Adipocyte (in vitro differentiated cells): ENCODE data around the gene CAV3.

ENCODE experiments used
- DNase-seq: peaks from one replicate; pipeline ENCODE4 v3.0.0-alpha.2; 2015; ENCODE audit warnings: low read depth
- H3K27me3 ChIP-seq: replicated peaks from 2 replicates; pipeline ENCODE4 v1.7.0; 2013; ENCODE audit warnings: mild to moderate bottlenecking, low read length, moderate library complexity; ENCODE audit not compliant: control insufficient read depth, insufficient read depth
- H3K36me3 ChIP-seq: 2 replicates; pipeline ENCODE4 v1.7.0; 2013; ENCODE audit warnings: low read length, mild to moderate bottlenecking, moderate library complexity; ENCODE audit not compliant: control insufficient read depth, insufficient read depth, severe bottlenecking
- H3K4me1 ChIP-seq: 2 replicates; pipeline ENCODE4 v1.7.0; 2013; ENCODE audit warnings: mild to moderate bottlenecking, low read length, moderate library complexity; ENCODE audit not compliant: control insufficient read depth, insufficient read depth
- H3K4me3 ChIP-seq: 2 replicates; pipeline ENCODE4 v1.7.0; 2013; ENCODE audit warnings: mild to moderate bottlenecking, low read length, moderate library complexity
- H3K9ac ChIP-seq: 2 replicates; pipeline ENCODE4 v1.7.0; 2013; ENCODE audit warnings: mild to moderate bottlenecking, low read length, moderate library complexity
- H3K9me3 ChIP-seq: 2 replicates; pipeline ENCODE4 v1.7.0; 2013; ENCODE audit warnings: mild to moderate bottlenecking, low read length, moderate library complexity; ENCODE audit not compliant: control insufficient read depth

The CAV3 gene

GRCh38 chr3:8777201-8777977, 43.8 kb downstream of the CAV3 start:
- no peak for DNase-seq
- Histone ChIP-seq H3K27me3 (peaks cover 10% of the 10 kb centered on the region), H3K9ac (no peak overlapping the region), H3K9me3 (no peaks in the 10 kb centered on the region), H3K36me3 (no peaks in the 10 kb centered on the region), H3K4me3 (no peak overlapping the region), H3K4me1 (peaks cover 25% of the 10 kb centered on the region)

- H3K9me3 ChIP-seq, result no peaks in the 10 kb centered on the region
- DNase-seq, result no peak
- H3K27me3 ChIP-seq, result peaks cover 10% of the 10 kb centered on the region
- peaks cover 25% of the 10 kb centered on the region for H3K4me1 ChIP-seq
- no peaks in the 10 kb centered on the region for H3K36me3 ChIP-seq
- H3K9ac ChIP-seq, result no peak overlapping the region
- no peak overlapping the region for H3K4me3 ChIP-seq
Observed at GRCh38 chr3:8777978-8778267, 44.3 kb downstream of the CAV3 start.

- no peak for DNase-seq
- peaks cover 10% of the 10 kb centered on the region for H3K27me3 ChIP-seq
- peaks cover 25% of the 10 kb centered on the region for H3K4me1 ChIP-seq
- no peak overlapping the region for H3K4me3 ChIP-seq
- no peaks in the 10 kb centered on the region for H3K9me3 ChIP-seq
- H3K36me3 ChIP-seq, result no peaks in the 10 kb centered on the region
- no peak overlapping the region for H3K9ac ChIP-seq
Observed at GRCh38 chr3:8778475-8778874, 44.9 kb downstream of the CAV3 start.

- no peak for DNase-seq
- H3K27me3 ChIP-seq, result peaks cover 10% of the 10 kb centered on the region
Observed at GRCh38 chr3:8780279-8780678, 46.7 kb downstream of the CAV3 start.

GRCh38 chr3:8784676-8785435, 51.3 kb downstream of the CAV3 start:
- Histone ChIP-seq H3K4me1 (peaks cover 10% of the 10 kb centered on the region), H3K4me3 (no peak overlapping the region), H3K36me3 (no peaks in the 10 kb centered on the region), H3K9ac (no peak overlapping the region), H3K27me3 (no peaks in the 10 kb centered on the region), H3K9me3 (peaks cover 19% of the 10 kb centered on the region)
- peak; percentile 26 for DNase-seq

More at GRCh38 chr3:8780279-8780678, 46.7 kb downstream of the CAV3 start:
- no peaks in the 10 kb centered on the region for H3K36me3 ChIP-seq
- no peaks in the 10 kb centered on the region for H3K9me3 ChIP-seq
- H3K9ac ChIP-seq, result no peak overlapping the region
- H3K4me3 ChIP-seq, result no peak overlapping the region
- H3K4me1 ChIP-seq, result peaks cover 18% of the 10 kb centered on the region

- H3K4me3 ChIP-seq, result no peak overlapping the region
- no peak overlapping the region for H3K9ac ChIP-seq
- no peaks in the 10 kb centered on the region for H3K36me3 ChIP-seq
- peaks cover 21% of the 10 kb centered on the region for H3K9me3 ChIP-seq
- DNase-seq, result no peak
- no peaks in the 10 kb centered on the region for H3K27me3 ChIP-seq
- H3K4me1 ChIP-seq, result no peaks in the 10 kb centered on the region
Observed at GRCh38 chr3:8790529-8790928, 56.9 kb downstream of the CAV3 start.

GRCh38 chr3:8793242-8793641, 59.6 kb downstream of the CAV3 start:
- Histone ChIP-seq H3K9me3 (peaks cover 14% of the 10 kb centered on the region), H3K4me3 (no peak overlapping the region), H3K4me1 (no peaks in the 10 kb centered on the region), H3K9ac (no peak overlapping the region), H3K27me3 (no peaks in the 10 kb centered on the region), H3K36me3 (no peaks in the 10 kb centered on the region)
- peak; percentile 40 for DNase-seq

GRCh38 chr3:8794247-8794646, 60.6 kb downstream of the CAV3 start:
- Histone ChIP-seq H3K9me3 (peaks cover 8% of the 10 kb centered on the region), H3K4me3 (no peak overlapping the region), H3K4me1 (no peaks in the 10 kb centered on the region), H3K36me3 (no peaks in the 10 kb centered on the region), H3K9ac (no peak overlapping the region), H3K27me3 (no peaks in the 10 kb centered on the region)
- DNase-seq, result no peak
